Osteocyte (in vitro differentiated cells): ENCODE data around the gene DNAAF5. TPM values are rescaled to one million over a fixed set of nuclear protein-coding genes. Genes with fewer than 3 reads are reported as not detected.

ENCODE experiments used
- DNase-seq: peaks from one replicate; pipeline ENCODE4 v3.0.0; 2021; ENCODE audit warnings: mixed read lengths; ENCODE audit not compliant: unreplicated experiment; ENCODE audit errors: extremely low spot score
- H3K27ac Mint-ChIP-seq: one replicate; pipeline ENCODE4 v1.8.0; 2021; ENCODE audit warnings: mild to moderate bottlenecking, mixed read lengths; ENCODE audit not compliant: unreplicated experiment
- H3K27me3 Mint-ChIP-seq: one replicate; pipeline ENCODE4 v1.8.0; 2021; ENCODE audit warnings: mixed read lengths; ENCODE audit not compliant: unreplicated experiment
- H3K36me3 Mint-ChIP-seq: one replicate; pipeline ENCODE4 v1.8.0; 2021; ENCODE audit warnings: mixed read lengths; ENCODE audit not compliant: unreplicated experiment
- H3K4me1 Mint-ChIP-seq: one replicate; pipeline ENCODE4 v1.8.0; 2021; ENCODE audit warnings: mixed read lengths; ENCODE audit not compliant: unreplicated experiment
- H3K4me3 Mint-ChIP-seq: one replicate; pipeline ENCODE4 v1.8.0; 2021; ENCODE audit warnings: mild to moderate bottlenecking, moderate library complexity, mixed read lengths; ENCODE audit not compliant: unreplicated experiment
- H3K9me3 Mint-ChIP-seq: one replicate; pipeline ENCODE4 v1.8.0; 2021; ENCODE audit warnings: mixed read lengths; ENCODE audit not compliant: unreplicated experiment
- total RNA-seq: library from RNA; stranded (reverse); gene quantifications from 2 replicates; pipeline ENCODE4 v1.2.1, GENCODE V29; 2021
- TF ChIP-seq, protein P1 (sequence below): fragments of 200-600 bp; sonication (generic); IDR thresholded peaks from 2 replicates; pipeline ENCODE4 v1.5.0; 2021; ENCODE audit warnings: antibody characterized with exemption, mild to moderate bottlenecking, moderate library complexity

The DNAAF5 gene
- total RNA-seq, 1 donor from 2014 or later = 28.1 TPM

DNA sequence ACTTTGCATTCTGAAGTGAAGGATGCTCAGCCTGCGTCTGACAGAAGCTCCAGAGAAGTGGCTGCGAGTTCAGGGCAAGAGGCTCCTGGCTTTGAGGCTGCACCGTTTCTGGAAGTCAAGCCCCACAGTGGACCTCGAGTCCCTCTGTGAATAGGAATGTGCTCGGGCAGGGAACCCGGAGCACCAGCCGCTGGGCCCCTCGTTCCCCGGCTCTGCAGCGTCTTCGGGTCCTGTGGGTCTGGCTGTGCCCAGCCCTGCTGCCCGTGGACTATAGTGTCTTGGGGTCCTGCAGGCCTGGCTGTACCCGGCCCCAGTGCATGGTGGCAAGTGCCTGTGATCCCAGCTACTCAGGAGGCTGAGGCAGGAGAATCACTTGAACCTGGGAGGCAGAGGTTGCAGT, 45.9 kb downstream of the DNAAF5 start:
- Mint-ChIP-seq H3K4me3 (no peak overlapping the region), H3K36me3 (peaks cover 18% of the 10 kb centered on the region), H3K4me1 (peaks cover 31% of the 10 kb centered on the region), H3K9me3 (no peaks in the 10 kb centered on the region), H3K27ac (no peak overlapping the region), H3K27me3 (no peaks in the 10 kb centered on the region)
- TF ChIP-seq, protein P1, sequence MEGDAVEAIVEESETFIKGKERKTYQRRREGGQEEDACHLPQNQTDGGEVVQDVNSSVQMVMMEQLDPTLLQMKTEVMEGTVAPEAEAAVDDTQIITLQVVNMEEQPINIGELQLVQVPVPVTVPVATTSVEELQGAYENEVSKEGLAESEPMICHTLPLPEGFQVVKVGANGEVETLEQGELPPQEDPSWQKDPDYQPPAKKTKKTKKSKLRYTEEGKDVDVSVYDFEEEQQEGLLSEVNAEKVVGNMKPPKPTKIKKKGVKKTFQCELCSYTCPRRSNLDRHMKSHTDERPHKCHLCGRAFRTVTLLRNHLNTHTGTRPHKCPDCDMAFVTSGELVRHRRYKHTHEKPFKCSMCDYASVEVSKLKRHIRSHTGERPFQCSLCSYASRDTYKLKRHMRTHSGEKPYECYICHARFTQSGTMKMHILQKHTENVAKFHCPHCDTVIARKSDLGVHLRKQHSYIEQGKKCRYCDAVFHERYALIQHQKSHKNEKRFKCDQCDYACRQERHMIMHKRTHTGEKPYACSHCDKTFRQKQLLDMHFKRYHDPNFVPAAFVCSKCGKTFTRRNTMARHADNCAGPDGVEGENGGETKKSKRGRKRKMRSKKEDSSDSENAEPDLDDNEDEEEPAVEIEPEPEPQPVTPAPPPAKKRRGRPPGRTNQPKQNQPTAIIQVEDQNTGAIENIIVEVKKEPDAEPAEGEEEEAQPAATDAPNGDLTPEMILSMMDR = no peak
- DNase-seq = no peak

DNA sequence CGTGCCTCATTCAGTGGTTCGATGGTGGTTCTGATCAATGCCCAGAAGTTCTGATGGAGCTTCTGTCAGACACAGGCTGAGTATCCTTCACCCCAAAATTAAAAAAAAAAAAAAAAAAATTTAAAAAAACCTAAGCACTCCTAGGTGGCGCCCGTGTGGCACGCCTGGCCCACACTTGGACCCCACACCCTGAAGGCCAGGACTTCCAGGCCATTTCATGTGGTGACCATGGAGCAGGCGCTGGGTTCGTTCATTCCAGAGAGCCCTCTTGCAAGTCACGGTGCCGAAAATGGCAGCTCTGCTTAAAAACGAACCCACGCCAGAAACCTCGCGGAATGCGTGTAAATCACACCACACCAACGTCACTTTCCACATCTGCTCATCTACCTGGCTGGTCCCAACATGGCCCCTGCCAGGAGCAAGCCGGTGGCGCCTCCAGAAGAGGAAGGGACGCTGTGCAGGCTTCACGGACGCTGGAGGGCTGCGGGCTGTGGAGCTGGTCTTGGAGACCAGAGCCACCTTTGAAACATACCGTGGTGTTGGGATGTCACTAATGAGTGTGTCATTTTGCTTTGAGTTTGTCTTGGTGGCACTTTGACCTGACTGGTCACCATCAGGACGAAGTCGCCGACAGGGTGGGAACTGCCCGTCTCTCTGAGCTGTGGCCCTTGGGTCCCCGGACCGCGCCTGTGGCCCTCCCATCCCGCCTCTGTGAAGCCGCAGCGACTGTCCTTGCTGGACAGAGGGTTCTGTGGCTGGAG, 46.5 kb downstream of the DNAAF5 start:
- Mint-ChIP-seq H3K9me3 (no peaks in the 10 kb centered on the region), H3K36me3 (peaks cover 14% of the 10 kb centered on the region), H3K4me3 (no peak overlapping the region), H3K4me1 (peaks cover 33% of the 10 kb centered on the region), H3K27me3 (no peaks in the 10 kb centered on the region), H3K27ac (no peak overlapping the region)
- DNase-seq = no peak
- TF ChIP-seq, protein P1 = no peak

DNA sequence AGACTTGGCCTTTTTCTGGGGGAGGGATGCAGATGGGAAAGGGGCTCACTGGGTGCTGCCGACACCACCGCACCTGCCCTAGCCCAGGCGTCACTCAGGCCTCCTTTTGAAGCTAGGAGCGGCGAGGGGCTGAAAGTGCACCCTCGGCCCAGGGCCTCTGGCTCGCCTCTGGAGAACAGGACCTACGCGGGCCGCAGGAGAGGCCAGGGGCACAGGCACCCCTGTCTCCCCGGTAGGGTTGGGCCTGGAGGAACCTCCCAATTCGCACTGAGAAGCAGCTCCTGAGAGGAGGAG, 47.1 kb downstream of the DNAAF5 start:
- no peaks in the 10 kb centered on the region for H3K27me3 Mint-ChIP-seq

DNA sequence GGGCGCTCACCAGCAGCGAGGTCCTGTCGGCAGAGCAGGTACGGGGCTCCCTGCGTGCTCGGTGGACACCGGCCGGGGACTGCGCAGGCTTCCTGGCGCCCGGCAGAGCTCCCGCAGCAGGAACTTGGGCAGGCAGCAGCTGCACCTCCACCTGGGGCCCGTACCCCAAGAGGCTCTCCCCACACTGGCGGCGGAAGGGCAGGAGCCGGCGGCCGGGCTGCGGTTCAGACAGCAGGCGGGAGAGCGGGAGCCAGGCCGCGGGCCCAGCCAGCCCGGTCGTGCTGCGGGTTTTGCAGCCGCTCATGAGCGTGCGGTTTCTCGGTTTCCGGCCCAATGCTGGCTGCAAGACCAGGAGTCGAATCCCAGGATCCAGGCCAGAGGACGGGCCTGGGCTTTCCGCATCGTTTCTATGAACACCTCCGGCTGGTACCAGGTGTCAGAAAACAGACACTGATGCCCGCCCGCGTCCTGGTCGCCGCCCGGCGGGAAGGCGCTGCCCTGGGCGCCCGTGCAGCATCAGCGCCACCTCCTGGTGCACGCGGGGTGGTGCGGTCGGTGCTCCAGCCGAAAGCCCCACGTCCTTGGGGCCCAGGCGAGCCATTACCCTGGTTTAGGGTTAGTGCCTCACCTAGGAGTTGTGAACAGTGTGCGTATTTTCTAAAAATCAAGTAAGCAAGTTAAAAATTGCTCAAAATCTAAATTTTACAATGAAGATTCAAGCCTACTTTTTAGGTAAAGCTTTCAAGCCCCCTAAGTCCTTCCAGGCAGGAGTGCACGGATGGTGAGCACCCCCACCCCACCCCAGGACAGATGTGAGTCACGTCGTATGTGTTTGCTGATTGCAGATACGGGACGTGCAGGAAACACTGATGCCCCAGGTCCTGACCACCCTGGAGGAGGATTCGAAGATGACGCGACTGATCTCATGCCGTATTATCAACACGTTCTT, 47.9 kb downstream of the DNAAF5 start:
- peak; percentile 90 for DNase-seq
- peaks cover 41% of the 10 kb centered on the region for H3K4me1 Mint-ChIP-seq
- TF ChIP-seq, protein P1 = peak; percentile 99
- H3K27ac Mint-ChIP-seq = no peak overlapping the region
- H3K9me3 Mint-ChIP-seq = no peaks in the 10 kb centered on the region
- no peaks in the 10 kb centered on the region for H3K27me3 Mint-ChIP-seq
- H3K36me3 Mint-ChIP-seq = peaks cover 10% of the 10 kb centered on the region
- H3K4me3 Mint-ChIP-seq = no peak overlapping the region

More for the DNA sequence above, 47.1 kb downstream of the DNAAF5 start:
- Mint-ChIP-seq H3K27ac (no peak overlapping the region), H3K9me3 (no peaks in the 10 kb centered on the region), H3K4me1 (peaks cover 35% of the 10 kb centered on the region), H3K36me3 (peaks cover 10% of the 10 kb centered on the region), H3K4me3 (no peak overlapping the region)
- DNase-seq = no peak
- TF ChIP-seq, protein P1 = no peak

DNA sequence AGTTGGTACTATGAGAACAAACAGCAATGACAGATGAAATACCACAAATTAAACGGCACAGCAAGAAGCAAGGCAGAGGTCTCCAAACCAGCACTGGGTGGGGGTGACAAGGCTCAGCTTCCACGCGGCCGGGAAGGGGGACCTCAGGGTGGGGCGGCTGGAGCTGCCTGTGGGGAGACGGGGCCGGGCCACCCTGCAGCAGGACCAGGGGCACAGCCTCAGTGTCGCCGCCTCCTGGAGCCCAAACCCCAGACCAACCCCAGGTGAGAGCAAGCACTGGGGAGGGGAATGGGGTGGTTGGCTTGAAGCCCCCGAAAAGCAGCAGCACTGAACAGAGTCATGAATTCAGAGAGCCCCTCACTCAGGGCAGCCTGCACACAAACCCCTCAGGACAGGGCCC, 49.9 kb downstream of the DNAAF5 start:
- Mint-ChIP-seq H3K4me3 (no peak overlapping the region), H3K27ac (no peak overlapping the region), H3K9me3 (no peaks in the 10 kb centered on the region), H3K27me3 (no peaks in the 10 kb centered on the region), H3K4me1 (peaks cover 49% of the 10 kb centered on the region), H3K36me3 (peaks cover 10% of the 10 kb centered on the region)
- no peak for DNase-seq
- TF ChIP-seq, protein P1 = no peak
